ENCODE data around the gene SEPTIN10. TPM values are rescaled to one million over a fixed set of nuclear protein-coding genes. Genes with fewer than 3 reads are reported as not detected.

The SEPTIN10 gene
- total RNA-seq, 2 donors from 2014 or later = 66.3 to 94.9 TPM

DNA sequence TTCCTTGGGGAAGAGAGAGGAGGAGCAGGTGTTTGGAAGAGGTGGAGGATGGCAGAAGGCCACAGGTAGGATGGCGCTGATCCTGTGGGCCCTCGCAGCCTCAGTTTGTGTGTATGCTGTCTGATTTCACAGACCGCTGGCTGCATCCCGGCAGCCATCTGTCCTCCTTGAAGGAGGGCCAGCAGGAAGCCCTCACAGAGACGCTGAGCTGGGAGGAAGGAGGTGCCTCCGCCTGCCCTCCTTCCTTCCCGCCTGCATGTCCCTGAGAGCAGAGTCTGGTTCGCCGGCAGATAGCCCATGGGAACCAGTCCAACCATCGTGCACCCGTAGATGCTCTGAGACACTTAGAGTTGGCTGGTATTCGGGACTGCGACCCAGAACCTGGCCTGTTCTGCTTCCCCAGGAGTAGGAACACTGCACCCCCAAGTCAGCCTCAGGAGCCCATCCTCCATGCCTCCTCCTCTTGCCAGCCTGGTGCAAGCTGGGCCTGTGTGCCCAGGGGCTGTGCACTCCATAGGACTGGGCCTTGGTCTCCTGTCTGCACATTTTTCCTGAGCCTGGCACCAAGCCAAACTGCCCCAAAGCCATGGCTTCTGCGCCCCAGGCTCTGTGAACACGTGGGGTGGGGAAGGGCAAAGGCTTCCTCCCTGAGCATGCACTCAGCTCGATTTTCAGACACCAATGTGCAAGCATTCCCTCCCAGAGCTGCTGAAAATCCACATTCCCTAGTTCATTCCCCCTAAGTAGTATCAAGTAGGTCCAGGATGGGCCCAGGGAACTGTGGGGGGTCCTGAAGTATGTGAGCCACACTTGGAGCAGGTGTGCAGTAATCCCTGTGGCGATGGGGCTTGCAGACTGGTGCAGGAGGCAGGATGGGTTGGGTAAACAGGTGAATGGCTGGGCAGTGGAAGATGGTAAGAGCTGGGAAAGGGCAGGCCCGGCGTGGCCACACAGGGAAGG is 115.6 kb downstream of the SEPTIN10 start:
- no peak for DNase-seq (ENCODE audit: low spot score)
- H3K9me3 ChIP-seq = no peaks in the 10 kb centered on the region
- no peaks in the 10 kb centered on the region for H3K27me3 ChIP-seq (replicated peaks; ENCODE audit: insufficient read depth)
- WGBS = 60% methylated on average over 19 of the region's 19 CpGs
- peaks cover 12% of the 10 kb centered on the region for H3K4me1 ChIP-seq (replicated peaks)
- no peak overlapping the region for H3K4me3 ChIP-seq
- TF ChIP-seq POLR2AphosphoS5 (IDR thresholded peaks at IDR 0.05) (no peak), POLR2A (IDR thresholded peaks at IDR 0.05) (no peak)
- TF ChIP-seq, protein P1, sequence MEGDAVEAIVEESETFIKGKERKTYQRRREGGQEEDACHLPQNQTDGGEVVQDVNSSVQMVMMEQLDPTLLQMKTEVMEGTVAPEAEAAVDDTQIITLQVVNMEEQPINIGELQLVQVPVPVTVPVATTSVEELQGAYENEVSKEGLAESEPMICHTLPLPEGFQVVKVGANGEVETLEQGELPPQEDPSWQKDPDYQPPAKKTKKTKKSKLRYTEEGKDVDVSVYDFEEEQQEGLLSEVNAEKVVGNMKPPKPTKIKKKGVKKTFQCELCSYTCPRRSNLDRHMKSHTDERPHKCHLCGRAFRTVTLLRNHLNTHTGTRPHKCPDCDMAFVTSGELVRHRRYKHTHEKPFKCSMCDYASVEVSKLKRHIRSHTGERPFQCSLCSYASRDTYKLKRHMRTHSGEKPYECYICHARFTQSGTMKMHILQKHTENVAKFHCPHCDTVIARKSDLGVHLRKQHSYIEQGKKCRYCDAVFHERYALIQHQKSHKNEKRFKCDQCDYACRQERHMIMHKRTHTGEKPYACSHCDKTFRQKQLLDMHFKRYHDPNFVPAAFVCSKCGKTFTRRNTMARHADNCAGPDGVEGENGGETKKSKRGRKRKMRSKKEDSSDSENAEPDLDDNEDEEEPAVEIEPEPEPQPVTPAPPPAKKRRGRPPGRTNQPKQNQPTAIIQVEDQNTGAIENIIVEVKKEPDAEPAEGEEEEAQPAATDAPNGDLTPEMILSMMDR (IDR thresholded peaks at IDR 0.05) = no peak
- no peak overlapping the region for H3K27ac ChIP-seq
- no peaks in the 10 kb centered on the region for H3K36me3 ChIP-seq
- intact Hi-C loops (cut with DNase I) = loop anchor here (10.0 kb wide), 1 partner anchor 573 kb away; no protein-coding TSS in a partner anchor

DNA sequence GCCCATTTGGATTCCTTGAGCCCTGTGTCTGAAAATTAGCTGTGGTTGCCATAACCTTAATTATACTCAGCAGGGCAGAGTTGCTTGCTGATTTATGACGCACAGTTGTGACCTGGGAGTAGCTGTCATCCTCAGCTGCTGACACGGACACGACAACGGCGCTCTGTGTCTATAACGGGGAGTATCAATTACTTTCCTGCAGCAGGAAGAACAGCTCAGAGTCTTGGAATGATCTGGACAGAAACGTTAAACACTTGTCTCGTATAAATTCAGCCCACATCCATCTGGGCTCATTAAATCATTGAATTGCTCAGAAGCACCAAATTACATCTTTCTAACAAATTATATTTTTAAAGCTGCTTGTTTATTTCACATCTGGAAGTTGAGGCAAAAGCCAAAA is 116.3 kb downstream of the SEPTIN10 start:
- Histone ChIP-seq H3K27ac (no peak overlapping the region), H3K36me3 (no peaks in the 10 kb centered on the region), H3K27me3 (replicated peaks; ENCODE audit: insufficient read depth) (no peaks in the 10 kb centered on the region), H3K9me3 (no peaks in the 10 kb centered on the region), H3K4me1 (replicated peaks) (peaks cover 12% of the 10 kb centered on the region), H3K4me3 (no peak overlapping the region)
- TF ChIP-seq POLR2AphosphoS5 (IDR thresholded peaks at IDR 0.05) (no peak), POLR2A (IDR thresholded peaks at IDR 0.05) (no peak)
- TF ChIP-seq, protein P1 (IDR thresholded peaks at IDR 0.05) = no peak
- intact Hi-C loops (cut with DNase I) = loop anchor here (10.0 kb wide), 1 partner anchor 573 kb away; no protein-coding TSS in a partner anchor
- DNase-seq (ENCODE audit: low spot score) = no peak
- 49% methylated on average over 8 of the region's 8 CpGs for WGBS

DNA sequence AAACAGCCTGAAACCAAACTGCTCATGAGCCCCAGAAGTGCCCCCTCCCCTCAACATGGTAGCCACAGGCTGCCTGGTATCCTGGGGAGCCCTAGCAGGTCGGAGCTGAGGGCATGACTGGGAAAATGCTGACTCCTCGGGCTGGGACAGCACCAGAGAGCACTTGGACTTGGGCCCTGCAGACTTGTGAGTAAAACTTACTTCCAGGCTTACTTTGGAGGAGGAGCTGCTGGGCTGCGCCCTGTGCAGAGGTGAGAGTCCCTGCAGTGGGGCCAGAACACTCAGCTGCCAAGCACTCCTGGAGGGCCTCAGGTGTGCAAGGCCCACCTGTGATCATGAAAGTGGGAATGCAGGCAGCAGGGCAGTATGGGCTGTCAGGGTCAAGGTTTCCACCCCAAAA is 119.4 kb downstream of the SEPTIN10 start:
- no peaks in the 10 kb centered on the region for H3K27me3 ChIP-seq (replicated peaks; ENCODE audit: insufficient read depth)
- no peak overlapping the region for H3K27ac ChIP-seq
- no peaks in the 10 kb centered on the region for H3K36me3 ChIP-seq
- no peaks in the 10 kb centered on the region for H3K9me3 ChIP-seq
- DNase-seq (ENCODE audit: low spot score) = no peak
- WGBS = 87% methylated on average over 3 of the region's 3 CpGs
- H3K4me1 ChIP-seq (replicated peaks) = peaks cover 2% of the 10 kb centered on the region
- no peak overlapping the region for H3K4me3 ChIP-seq
- intact Hi-C loops (cut with DNase I) = loop anchor here (5.0 to 10.0 kb wide), 2 partner anchors 177 to 570 kb away; no protein-coding TSS in a partner anchor
- TF ChIP-seq POLR2A (IDR thresholded peaks at IDR 0.05) = no peak
- no peak for TF ChIP-seq POLR2AphosphoS5 (IDR thresholded peaks at IDR 0.05)
- TF ChIP-seq, protein P1 (IDR thresholded peaks at IDR 0.05) = no peak

DNA sequence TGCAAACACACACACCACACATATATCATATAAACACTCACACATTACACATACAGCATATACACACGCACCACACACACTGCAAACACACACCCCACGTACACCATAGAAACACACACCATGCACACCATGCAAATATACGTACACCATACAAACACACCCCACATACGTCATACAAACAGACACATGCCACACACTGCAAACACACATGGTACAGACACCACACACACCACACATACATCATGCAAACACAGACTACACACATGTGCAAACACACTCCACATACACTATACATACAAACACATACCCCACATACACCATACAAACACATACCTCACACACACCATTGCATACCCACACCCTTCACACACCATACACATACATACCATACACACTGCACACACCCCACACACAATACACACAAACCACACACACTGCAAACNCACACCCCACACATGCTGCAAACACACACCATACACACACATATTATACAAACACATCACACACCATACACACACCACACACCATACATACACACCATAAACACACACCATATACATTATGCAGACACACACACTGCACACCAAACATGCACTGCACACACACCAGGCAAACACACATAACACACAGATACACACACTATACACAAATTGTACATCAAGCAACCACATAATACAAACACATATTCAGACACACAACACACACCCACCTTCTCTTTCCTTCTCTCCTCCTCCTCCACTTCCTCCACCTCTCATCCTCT is 120.4 kb downstream of the SEPTIN10 start:
- Histone ChIP-seq H3K27me3 (replicated peaks; ENCODE audit: insufficient read depth) (no peaks in the 10 kb centered on the region), H3K4me3 (no peak overlapping the region), H3K36me3 (no peaks in the 10 kb centered on the region), H3K9me3 (no peaks in the 10 kb centered on the region), H3K4me1 (replicated peaks) (no peaks in the 10 kb centered on the region), H3K27ac (no peak overlapping the region)
- DNase-seq (ENCODE audit: low spot score) = no peak
- WGBS = 47% methylated on average over 4 of the region's 4 CpGs
- no peak for TF ChIP-seq POLR2AphosphoS5 (IDR thresholded peaks at IDR 0.05)
- TF ChIP-seq POLR2A (IDR thresholded peaks at IDR 0.05) = no peak
- TF ChIP-seq, protein P1 (IDR thresholded peaks at IDR 0.05) = no peak
- intact Hi-C loops (cut with DNase I) = loop anchor here (5.0 to 10.0 kb wide), 2 partner anchors 176 to 569 kb away; no protein-coding TSS in a partner anchor

Other genes starting within 250 kb of the SEPTIN10 start
- 10 to 100 TPM; 20.7 to 24.9 TPM for gene SOWAHC, start 398 bp upstream of the SEPTIN10 start, total RNA-seq
- gene RGPD5, start 180.3 kb upstream of the SEPTIN10 start, total RNA-seq = 100 to 1,000 TPM in 1 of 2 donors, 10 to 100 TPM in 1; 13.3 to 236 TPM